Measurements from ENCODE around the gene PHOX2A.

PHOX2A gene

GRCh38 chr11:72237112-72237931, 6.7 kb downstream of the PHOX2A start:
- Histone ChIP-seq H3K4me1 (ENCODE audit: control insufficient read depth, insufficient read depth, low read length) (peaks cover 2% of the 10 kb centered on the region), H3K4me3 (ENCODE audit: low read depth, low read length) (peak overlapping the region; percentile 37), H3K9ac (ENCODE audit: low read depth, low read length) (no peak overlapping the region), H3K36me3 (ENCODE audit: control insufficient read depth, insufficient read depth, low read length) (peaks cover 36% of the 10 kb centered on the region), H3K9me3 (ENCODE audit: control insufficient read depth, insufficient read depth, low read length) (no peaks in the 10 kb centered on the region), H3K27me3 (ENCODE audit: control insufficient read depth, insufficient read depth, low read length) (peaks cover 34% of the 10 kb centered on the region)

- H3K9me3 ChIP-seq (ENCODE audit: control insufficient read depth, insufficient read depth, low read length), result no peaks in the 10 kb centered on the region
- peaks cover 28% of the 10 kb centered on the region for H3K27me3 ChIP-seq (ENCODE audit: control insufficient read depth, insufficient read depth, low read length)
- H3K4me3 ChIP-seq (ENCODE audit: low read depth, low read length), result no peak overlapping the region
- no peak overlapping the region for H3K9ac ChIP-seq (ENCODE audit: low read depth, low read length)
- peaks cover 2% of the 10 kb centered on the region for H3K4me1 ChIP-seq (ENCODE audit: control insufficient read depth, insufficient read depth, low read length)
- H3K36me3 ChIP-seq (ENCODE audit: control insufficient read depth, insufficient read depth, low read length), result peaks cover 42% of the 10 kb centered on the region
These were observed 7.2 kb downstream of the PHOX2A start for GRCh38 chr11:72236774-72237111.

- Histone ChIP-seq H3K4me1 (ENCODE audit: control insufficient read depth, insufficient read depth, low read length) (peaks cover 2% of the 10 kb centered on the region), H3K36me3 (ENCODE audit: control insufficient read depth, insufficient read depth, low read length) (peaks cover 46% of the 10 kb centered on the region), H3K4me3 (ENCODE audit: low read depth, low read length) (no peak overlapping the region), H3K27me3 (ENCODE audit: control insufficient read depth, insufficient read depth, low read length) (peaks cover 22% of the 10 kb centered on the region), H3K9ac (ENCODE audit: low read depth, low read length) (no peak overlapping the region), H3K9me3 (ENCODE audit: control insufficient read depth, insufficient read depth, low read length) (no peaks in the 10 kb centered on the region)
These were observed 7.8 kb downstream of the PHOX2A start for GRCh38 chr11:72236083-72236697.

GRCh38 chr11:72235351-72236057, 8.5 kb downstream of the PHOX2A start:
- H3K36me3 ChIP-seq (ENCODE audit: control insufficient read depth, insufficient read depth, low read length), result peaks cover 52% of the 10 kb centered on the region

GRCh38 chr11:72234920-72235319, 9.1 kb downstream of the PHOX2A start:
- no peaks in the 10 kb centered on the region for H3K4me1 ChIP-seq (ENCODE audit: control insufficient read depth, insufficient read depth, low read length)
- no peaks in the 10 kb centered on the region for H3K9me3 ChIP-seq (ENCODE audit: control insufficient read depth, insufficient read depth, low read length)
- H3K9ac ChIP-seq (ENCODE audit: low read depth, low read length), result no peak overlapping the region
- peaks cover 10% of the 10 kb centered on the region for H3K27me3 ChIP-seq (ENCODE audit: control insufficient read depth, insufficient read depth, low read length)
- no peak overlapping the region for H3K4me3 ChIP-seq (ENCODE audit: low read depth, low read length)
- peaks cover 58% of the 10 kb centered on the region for H3K36me3 ChIP-seq (ENCODE audit: control insufficient read depth, insufficient read depth, low read length)

More at GRCh38 chr11:72235351-72236057, 8.5 kb downstream of the PHOX2A start:
- no peaks in the 10 kb centered on the region for H3K9me3 ChIP-seq (ENCODE audit: control insufficient read depth, insufficient read depth, low read length)
- no peaks in the 10 kb centered on the region for H3K4me1 ChIP-seq (ENCODE audit: control insufficient read depth, insufficient read depth, low read length)
- H3K27me3 ChIP-seq (ENCODE audit: control insufficient read depth, insufficient read depth, low read length), result peaks cover 16% of the 10 kb centered on the region
- no peak overlapping the region for H3K9ac ChIP-seq (ENCODE audit: low read depth, low read length)
- no peak overlapping the region for H3K4me3 ChIP-seq (ENCODE audit: low read depth, low read length)

- Histone ChIP-seq H3K9me3 (ENCODE audit: control insufficient read depth, insufficient read depth, low read length) (no peaks in the 10 kb centered on the region), H3K9ac (ENCODE audit: low read depth, low read length) (no peak overlapping the region), H3K4me1 (ENCODE audit: control insufficient read depth, insufficient read depth, low read length) (no peaks in the 10 kb centered on the region), H3K4me3 (ENCODE audit: low read depth, low read length) (no peak overlapping the region), H3K36me3 (ENCODE audit: control insufficient read depth, insufficient read depth, low read length) (peaks cover 63% of the 10 kb centered on the region), H3K27me3 (ENCODE audit: control insufficient read depth, insufficient read depth, low read length) (peaks cover 8% of the 10 kb centered on the region)
These were observed 9.5 kb downstream of the PHOX2A start for GRCh38 chr11:72234514-72234830.

- Histone ChIP-seq H3K4me3 (ENCODE audit: low read depth, low read length) (no peak overlapping the region), H3K4me1 (ENCODE audit: control insufficient read depth, insufficient read depth, low read length) (no peaks in the 10 kb centered on the region), H3K9ac (ENCODE audit: low read depth, low read length) (no peak overlapping the region), H3K9me3 (ENCODE audit: control insufficient read depth, insufficient read depth, low read length) (no peaks in the 10 kb centered on the region), H3K27me3 (ENCODE audit: control insufficient read depth, insufficient read depth, low read length) (peaks cover 3% of the 10 kb centered on the region), H3K36me3 (ENCODE audit: control insufficient read depth, insufficient read depth, low read length) (peaks cover 68% of the 10 kb centered on the region)
These were observed 10.0 kb downstream of the PHOX2A start for GRCh38 chr11:72233773-72234513.

GRCh38 chr11:72233056-72233772, 10.8 kb downstream of the PHOX2A start:
- no peak overlapping the region for H3K4me3 ChIP-seq (ENCODE audit: low read depth, low read length)
- peaks cover 75% of the 10 kb centered on the region for H3K36me3 ChIP-seq (ENCODE audit: control insufficient read depth, insufficient read depth, low read length)
- no peaks in the 10 kb centered on the region for H3K4me1 ChIP-seq (ENCODE audit: control insufficient read depth, insufficient read depth, low read length)
- no peak overlapping the region for H3K9ac ChIP-seq (ENCODE audit: low read depth, low read length)
- H3K27me3 ChIP-seq (ENCODE audit: control insufficient read depth, insufficient read depth, low read length), result no peaks in the 10 kb centered on the region
- no peaks in the 10 kb centered on the region for H3K9me3 ChIP-seq (ENCODE audit: control insufficient read depth, insufficient read depth, low read length)

GRCh38 chr11:72232260-72233055, 11.5 kb downstream of the PHOX2A start:
- peaks cover 77% of the 10 kb centered on the region for H3K36me3 ChIP-seq (ENCODE audit: control insufficient read depth, insufficient read depth, low read length)
- no peaks in the 10 kb centered on the region for H3K4me1 ChIP-seq (ENCODE audit: control insufficient read depth, insufficient read depth, low read length)
- no peaks in the 10 kb centered on the region for H3K27me3 ChIP-seq (ENCODE audit: control insufficient read depth, insufficient read depth, low read length)
- no peaks in the 10 kb centered on the region for H3K9me3 ChIP-seq (ENCODE audit: control insufficient read depth, insufficient read depth, low read length)
- H3K4me3 ChIP-seq (ENCODE audit: low read depth, low read length), result no peak overlapping the region
- H3K9ac ChIP-seq (ENCODE audit: low read depth, low read length), result no peak overlapping the region

GRCh38 chr11:72231396-72232259, 12.3 kb downstream of the PHOX2A start:
- Histone ChIP-seq H3K4me3 (ENCODE audit: low read depth, low read length) (no peak overlapping the region), H3K27me3 (ENCODE audit: control insufficient read depth, insufficient read depth, low read length) (no peaks in the 10 kb centered on the region), H3K9me3 (ENCODE audit: control insufficient read depth, insufficient read depth, low read length) (no peaks in the 10 kb centered on the region), H3K9ac (ENCODE audit: low read depth, low read length) (no peak overlapping the region), H3K4me1 (ENCODE audit: control insufficient read depth, insufficient read depth, low read length) (no peaks in the 10 kb centered on the region), H3K36me3 (ENCODE audit: control insufficient read depth, insufficient read depth, low read length) (peaks cover 77% of the 10 kb centered on the region)
